GM20000 (cell line): ENCODE measurements around the gene MTG1.

Experiments used
- DNase-seq: peaks from one replicate; pipeline ENCODE4 v3.0.0; 2012; ENCODE audit warnings: low spot score
- CTCF ChIP-seq: IDR thresholded peaks from 2 replicates; pipeline ENCODE4 v1.5.1; 2012; ENCODE audit warnings: mild to moderate bottlenecking, control low read depth; ENCODE audit errors: extremely low read depth, missing control alignments

MTG1 gene

GRCh38 chr10:133394064-133394663 is at the start of gene MTG1:
Gene MTG1 (plus strand): TSS chr10:133394157. CDS start chr10:133394221, 64 bp downstream.
- no peak for TF ChIP-seq CTCF
- DNase-seq = peak; percentile 98

GRCh38 chr10:133344236-133344635 is 49.7 kb upstream of the MTG1 start:
- TF ChIP-seq CTCF = no peak

GRCh38 chr10:133346413-133346812 is 47.5 kb upstream of the MTG1 start:
- TF ChIP-seq CTCF = no peak
- DNase-seq = no peak

More at GRCh38 chr10:133344236-133344635, 49.7 kb upstream of the MTG1 start:
- no peak for DNase-seq

- DNase-seq = no peak
- no peak for TF ChIP-seq CTCF
Measured at GRCh38 chr10:133347710-133348517, 46.0 kb upstream of the MTG1 start.

- no peak for TF ChIP-seq CTCF
- no peak for DNase-seq
Measured at GRCh38 chr10:133349160-133349568, 44.8 kb upstream of the MTG1 start.

GRCh38 chr10:133349577-133350011 is 44.4 kb upstream of the MTG1 start:
- TF ChIP-seq CTCF = no peak
- DNase-seq = no peak

- no peak for TF ChIP-seq CTCF
- DNase-seq = no peak
Measured at GRCh38 chr10:133350283-133350949, 43.5 kb upstream of the MTG1 start.
